H1 (cell line): ENCODE results near the gene BRD3OS. TPM values are rescaled to one million over a fixed set of nuclear protein-coding genes. Genes with fewer than 3 reads are reported as not detected.

Experiments
- CTCF ChIA-PET: fragments of 300-600 bp; sonication (Branson Sonifier 250); formaldehyde crosslinking; loops from one replicate; lab custom pipeline; 2021; ENCODE audit not compliant: partially characterized antibody; lab: Charles Lee
- POLR2A ChIA-PET: fragments of 300-600 bp; sonication (Branson Sonifier 250); formaldehyde crosslinking; loops from one replicate; lab custom pipeline; 2021; ENCODE audit warnings: inconsistent platforms; ENCODE audit not compliant: partially characterized antibody; lab: Charles Lee
- DNase-seq, 2 experiments: peaks; one replicate each; pipeline versions ENCODE4 v3.0.0 to v3.0.0-alpha.2; 2010 to 2022; ENCODE audit warnings: low spot score in 2 of 2, low read depth in 1 of 2, mixed read lengths in 1 of 2
- FAIRE-seq: peaks from 2 replicates; lab custom pipeline; 2011; peaks lifted over from hg19 to GRCh38; lab: Jason Lieb, UNC
- H2AFZ ChIP-seq: 2 replicates; pipeline ENCODE4 v1.8.1; 2012; ENCODE audit warnings: low read length, inconsistent platforms
- H2AK5ac ChIP-seq: 2 replicates; pipeline ENCODE4 v1.6.1; 2013; ENCODE audit warnings: low read depth, low read length
- H2BK120ac ChIP-seq: replicated peaks from 2 replicates; pipeline ENCODE3; 2013; ENCODE audit warnings: low read depth, low read length, inconsistent platforms
- H2BK12ac ChIP-seq: 2 replicates; pipeline ENCODE4 v1.6.1; 2013; ENCODE audit warnings: low read depth, low read length
- H2BK15ac ChIP-seq: 2 replicates; pipeline ENCODE4 v1.6.1; 2013; ENCODE audit warnings: low read length
- H2BK20ac ChIP-seq: 2 replicates; pipeline ENCODE4 v1.6.1; 2013; ENCODE audit warnings: low read length
- H2BK5ac ChIP-seq: 2 replicates; pipeline ENCODE4 v1.6.1; 2013; ENCODE audit warnings: low read depth, low read length
- H3K14ac ChIP-seq: 2 replicates; pipeline ENCODE4 v1.6.1; 2013; ENCODE audit warnings: inconsistent platforms; ENCODE audit not compliant: insufficient read length
- H3K18ac ChIP-seq: 2 replicates; pipeline ENCODE4 v1.6.1; 2013; ENCODE audit warnings: low read length; ENCODE audit errors: extremely low read depth
- H3K23ac ChIP-seq: 2 replicates; pipeline ENCODE4 v1.6.1; 2013; ENCODE audit warnings: inconsistent platforms; ENCODE audit not compliant: insufficient read length
- H3K23me2 ChIP-seq: 2 replicates; pipeline ENCODE4 v1.6.1; 2013; ENCODE audit warnings: low read depth, low read length
- H3K27ac ChIP-seq: 2 replicates; pipeline ENCODE4 v1.6.1; 2011; ENCODE audit warnings: low read depth, low read length, inconsistent platforms
- H3K27me3 ChIP-seq, 4 experiments: replicated peaks in 1 of 4; 1 replicate in 1 of 4; 2 replicates in 3 of 4; pipeline versions ENCODE4 v1.6.1 to v1.8.1; 2011 to 2013; ENCODE audit warnings: low read length in 3 of 4, mild to moderate bottlenecking in 3 of 4, inconsistent platforms in 2 of 4, mixed read lengths in 2 of 4, moderate library complexity in 1 of 4; ENCODE audit not compliant: control insufficient read depth in 3 of 4, insufficient read depth in 3 of 4; ENCODE audit errors: extremely low read depth in 1 of 4
- H3K36me3 ChIP-seq, 4 experiments: 2 replicates each; pipeline versions ENCODE4 v1.6.1 to v1.8.1; 2011 to 2013; ENCODE audit warnings: mild to moderate bottlenecking in 4 of 4, low read length in 3 of 4, moderate library complexity in 2 of 4, control low read depth in 1 of 4, inconsistent platforms in 1 of 4; ENCODE audit not compliant: insufficient read depth in 4 of 4, control insufficient read depth in 2 of 4
- H3K4ac ChIP-seq: replicated peaks from 2 replicates; pipeline ENCODE3; 2013; ENCODE audit warnings: low read length, low read depth, mixed read lengths, inconsistent platforms; ENCODE audit not compliant: insufficient read length
- H3K4me1 ChIP-seq, 4 experiments: replicated peaks in 1 of 4; 1 replicate in 1 of 4; 2 replicates in 3 of 4; pipeline versions ENCODE4 v1.6.1 to v1.8.1; 2011 to 2013; ENCODE audit warnings: low read length in 3 of 4, inconsistent platforms in 2 of 4, mixed read lengths in 1 of 4; ENCODE audit not compliant: insufficient read depth in 4 of 4, control insufficient read depth in 3 of 4
- H3K4me2 ChIP-seq, 2 experiments: 2 replicates each; pipeline versions ENCODE4 v1.6.1 to v1.8.1; 2011 to 2013; ENCODE audit warnings: low read depth in 2 of 2, low read length in 2 of 2, control low read depth in 1 of 2, inconsistent platforms in 1 of 2, mild to moderate bottlenecking in 1 of 2; ENCODE audit not compliant: insufficient read depth in 1 of 2
- H3K4me3 ChIP-seq, 4 experiments: fragments of 200-600, 300-600 bp in 1 of 4; sonication (generic), shearing (Covaris generic), sonication (Bioruptor Twin) in 1 of 4; 2 replicates each; pipeline versions ENCODE4 v1.5.1 to v1.8.1; 2011 to 2016; ENCODE audit warnings: low read length in 4 of 4, low read depth in 3 of 4, control low read depth in 2 of 4, inconsistent platforms in 2 of 4, mild to moderate bottlenecking in 2 of 4, mixed read lengths in 1 of 4, moderate library complexity in 1 of 4; ENCODE audit not compliant: insufficient read depth in 2 of 4; ENCODE audit errors: extremely low read depth in 1 of 4
- H3K56ac ChIP-seq: replicated peaks from 2 replicates; pipeline ENCODE3; 2013; ENCODE audit warnings: low read depth, mild to moderate bottlenecking, mixed read lengths, low read length, inconsistent platforms; ENCODE audit not compliant: insufficient read length
- H3K79me1 ChIP-seq: 2 replicates; pipeline ENCODE4 v1.6.1; 2013; ENCODE audit warnings: low read depth, low read length, control low read depth
- H3K79me2 ChIP-seq, 2 experiments: 2 replicates each; pipeline versions ENCODE4 v1.6.1 to v1.8.1; 2012 to 2013; ENCODE audit warnings: low read length in 2 of 2, mild to moderate bottlenecking in 2 of 2, inconsistent platforms in 1 of 2; ENCODE audit not compliant: insufficient read depth in 2 of 2, control insufficient read depth in 1 of 2
- H3K9ac ChIP-seq, 4 experiments: replicated peaks in 1 of 4; 1 replicate in 1 of 4; 2 replicates in 3 of 4; pipeline versions ENCODE4 v1.6.1 to v1.8.1; 2011 to 2013; ENCODE audit warnings: low read depth in 3 of 4, low read length in 3 of 4, control low read depth in 2 of 4, mild to moderate bottlenecking in 2 of 4, moderate library complexity in 2 of 4, inconsistent platforms in 1 of 4; ENCODE audit errors: extremely low read depth in 1 of 4
- H3K9me3 ChIP-seq, 2 experiments: 2 replicates each; pipeline versions ENCODE4 v1.6.1 to v1.8.1; 2012 to 2013; ENCODE audit warnings: mild to moderate bottlenecking in 2 of 2, moderate library complexity in 2 of 2, control low read depth in 1 of 2, inconsistent platforms in 1 of 2, low read depth in 1 of 2, low read length in 1 of 2, mixed read lengths in 1 of 2; ENCODE audit not compliant: insufficient read depth in 2 of 2
- H4K20me1 ChIP-seq, 2 experiments: replicated peaks in 1 of 2; 2 replicates each; pipeline versions ENCODE3 to v1.8.1; 2011 to 2013; ENCODE audit warnings: inconsistent platforms in 2 of 2, low read length in 2 of 2, mild to moderate bottlenecking in 1 of 2; ENCODE audit not compliant: insufficient read depth in 2 of 2, control insufficient read depth in 1 of 2
- H4K5ac ChIP-seq: 2 replicates; pipeline ENCODE4 v1.6.1; 2013; ENCODE audit warnings: low read length, low read depth, mixed read lengths, inconsistent platforms; ENCODE audit not compliant: insufficient read length
- H4K8ac ChIP-seq: 2 replicates; pipeline ENCODE4 v1.8.0; 2013; ENCODE audit warnings: mild to moderate bottlenecking, moderate library complexity, low read length, inconsistent platforms; ENCODE audit not compliant: insufficient read depth; ENCODE audit errors: extremely low read depth
- H4K91ac ChIP-seq: replicated peaks from 2 replicates; pipeline ENCODE3; 2013; ENCODE audit warnings: low read length, mixed read lengths, inconsistent platforms; ENCODE audit not compliant: insufficient read length
- EZH2 ChIP-seq: fragments of 200-600 bp; sonication (generic); IDR thresholded peaks from 2 replicates; pipeline ENCODE4 v1.7.1; 2012; ENCODE audit warnings: low read depth, mild to moderate bottlenecking, moderate library complexity, low read length, inconsistent platforms; ENCODE audit not compliant: severe bottlenecking
- HDAC6 ChIP-seq: IDR thresholded peaks from one replicate; pipeline ENCODE4 v1.7.1; 2012; ENCODE audit warnings: low read depth, mild to moderate bottlenecking, inconsistent platforms, low read length, moderate library complexity
- JUN ChIP-seq: IDR thresholded peaks from 2 replicates; pipeline ENCODE4 v1.6.1; 2011; ENCODE audit warnings: low read depth, mild to moderate bottlenecking, improper control_type of control experiment, low read length
- KDM4A ChIP-seq: IDR thresholded peaks from one replicate; pipeline ENCODE4 v1.7.1; 2012; ENCODE audit warnings: low read depth, mild to moderate bottlenecking, moderate library complexity, low read length, inconsistent platforms; ENCODE audit not compliant: severe bottlenecking
- POLR2A ChIP-seq, 2 experiments: IDR thresholded peaks; 1 replicate in 1 of 2; 2 replicates in 1 of 2; pipeline ENCODE4 v1.6.1; 2011; ENCODE audit warnings: low read depth in 2 of 2, low read length in 2 of 2, mild to moderate bottlenecking in 2 of 2; ENCODE audit errors: control extremely low read depth in 1 of 2
- POU5F1 ChIP-seq: IDR thresholded peaks from 2 replicates; pipeline ENCODE4 v1.6.1; 2011; ENCODE audit warnings: low read depth, mild to moderate bottlenecking, low read length, moderate library complexity
- RXRA ChIP-seq: IDR thresholded peaks from 2 replicates; pipeline ENCODE4 v1.6.1; 2011; ENCODE audit warnings: low read depth, mild to moderate bottlenecking, low read length, moderate library complexity; ENCODE audit not compliant: insufficient read depth
- SP4 ChIP-seq: IDR thresholded peaks from 2 replicates; pipeline ENCODE4 v1.6.1; 2012; ENCODE audit warnings: low read length, inconsistent platforms
- SRF ChIP-seq: IDR thresholded peaks from 2 replicates; pipeline ENCODE4 v1.6.1; 2011; ENCODE audit warnings: mild to moderate bottlenecking, low read depth, low read length, moderate library complexity
- USF2 ChIP-seq: IDR thresholded peaks from 2 replicates; pipeline ENCODE4 v1.6.1; 2011; ENCODE audit warnings: low read length, improper control_type of control experiment
- WGBS, 2 experiments: shearing (Covaris generic) in 1 of 2; methylation state at CpG; one replicate each; pipeline versions ENCODE4 v1.1.6 to v1.1.7; 2013 to 2015; ENCODE audit warnings: low lambda C conversion rate in 2 of 2, mixed read lengths in 2 of 2, inconsistent platforms in 1 of 2, low coverage in 1 of 2, missing lambda C conversion rate in 1 of 2; ENCODE audit not compliant: insufficient replicate concordance in 2 of 2, insufficient coverage in 1 of 2, insufficient read length in 1 of 2; ENCODE audit errors: extremely low coverage in 1 of 2, missing lambda C conversion rate in 1 of 2; 5-methylcytosine and 5-hydroxymethylcytosine counted together
- polyA plus RNA-seq, 7 experiments: library from polyadenylated mRNA; depleted of rRNA in 3 of 7; stranded (reverse) in 5 of 7; unstranded in 2 of 7; fragments of >200 nt in 5 of 7; fragments of 200-250 nt in 2 of 7; gene quantifications; 1 replicate in 5 of 7; 2 replicates in 1 of 7; 4 replicates in 1 of 7; pipeline versions ENCODE4 v1.2.1 to v1.2.3, GENCODE V29; 2011 to 2013; ENCODE audit warnings: missing spikeins in 2 of 7, mixed read lengths in 2 of 7
- total RNA-seq: library from RNA; stranded (reverse); fragmentation: NEBNext Ultra II Directional; extraction: Animal tissue kit (Norgen Biotek cat#: 25700); gene quantifications from 2 replicates; pipeline ENCODE4 v1.2.1, GENCODE V29; 2021

The BRD3OS gene
- total and polyA plus RNA-seq, 2 of the 8 experiments (the other 6 are each of a cell fraction or from before 2014, with no cell fraction given) = 12.7 to 20.2 TPM

- Histone ChIP-seq H3K27me3 (no peaks in the 10 kb centered on the region), H3K9ac (no peak overlapping the region; a peak in 1 of 7 replicates), H3K23me2 (peaks cover 5% of the 10 kb centered on the region), H3K36me3 (no peaks in the 10 kb centered on the region; a peak in 1 of 8 replicates), H2AK5ac (no peak overlapping the region), H2BK15ac (no peak overlapping the region), H3K18ac (no peak overlapping the region), H3K14ac (no peak overlapping the region), H2BK12ac (no peak overlapping the region), H2BK120ac (no peak overlapping the region), H2BK20ac (no peak overlapping the region), H3K23ac (no peak overlapping the region), H3K4me1 (peaks cover 0 to 17% (median 10%) of the 10 kb centered on the region in 4 experiments; a peak in 5 of 7 replicates), H3K9me3 (no peaks in the 10 kb centered on the region), H2BK5ac (no peak overlapping the region; the same call in 1 of the 2 replicates), H4K20me1 (peaks cover 60 to 61% of the 10 kb centered on the region in 2 experiments), H3K4ac (no peak overlapping the region), H3K4me3 (no peak overlapping the region), H3K79me1 (peaks cover 40% of the 10 kb centered on the region), H4K8ac (no peak overlapping the region), H4K5ac (no peak overlapping the region), H3K79me2 (peaks cover 38 to 97% of the 10 kb centered on the region in 2 experiments), H4K91ac (no peak overlapping the region), H3K27ac (peak overlapping the region; percentile 35), H3K4me2 (no peak overlapping the region), H3K56ac (no peak overlapping the region), H2AFZ (no peak overlapping the region)
- FAIRE-seq = no peak
- WGBS, 2 experiments = 93% methylated on average over 21 of the region's 22 CpGs; no CpG with 5 or more reads in 1 of the 2 experiments
- TF ChIP-seq JUN (no peak), POU5F1 (no peak), POLR2A (IDR thresholded peaks at IDR 0.05; ENCODE audit: control extremely low read depth in 1 of 2, low read depth in 2 of 2, low read length in 2 of 2) (no peak), KDM4A (no peak), SRF (no peak), SP4 (no peak), EZH2 (no peak), RXRA (no peak), HDAC6 (no peak), USF2 (no peak)
- no peak for DNase-seq
- ChIA-PET CTCF (interaction anchor here (0.6 to 2.1 kb wide), 6 partner anchors 9 to 67 kb away, joined by 3 to 10 read pairs (median 4); no protein-coding TSS in a partner anchor), POLR2A (interaction anchor here (0.9 to 2.0 kb wide), 5 partner anchors 9 to 76 kb away, joined by 3 to 9 read pairs (median 3); partner anchors contain the start of gene WDR5)
These were observed 37.3 kb downstream of the BRD3OS start for GRCh38 chr9:134062461-134063087.
